ENCODE measurements around the gene SEMA3B. TPM values are rescaled to one million over a fixed set of nuclear protein-coding genes. Genes with fewer than 3 reads are reported as not detected.

The SEMA3B gene
- total RNA-seq, 1 experiment from 2014 or later: 0.43 TPM

DNA sequence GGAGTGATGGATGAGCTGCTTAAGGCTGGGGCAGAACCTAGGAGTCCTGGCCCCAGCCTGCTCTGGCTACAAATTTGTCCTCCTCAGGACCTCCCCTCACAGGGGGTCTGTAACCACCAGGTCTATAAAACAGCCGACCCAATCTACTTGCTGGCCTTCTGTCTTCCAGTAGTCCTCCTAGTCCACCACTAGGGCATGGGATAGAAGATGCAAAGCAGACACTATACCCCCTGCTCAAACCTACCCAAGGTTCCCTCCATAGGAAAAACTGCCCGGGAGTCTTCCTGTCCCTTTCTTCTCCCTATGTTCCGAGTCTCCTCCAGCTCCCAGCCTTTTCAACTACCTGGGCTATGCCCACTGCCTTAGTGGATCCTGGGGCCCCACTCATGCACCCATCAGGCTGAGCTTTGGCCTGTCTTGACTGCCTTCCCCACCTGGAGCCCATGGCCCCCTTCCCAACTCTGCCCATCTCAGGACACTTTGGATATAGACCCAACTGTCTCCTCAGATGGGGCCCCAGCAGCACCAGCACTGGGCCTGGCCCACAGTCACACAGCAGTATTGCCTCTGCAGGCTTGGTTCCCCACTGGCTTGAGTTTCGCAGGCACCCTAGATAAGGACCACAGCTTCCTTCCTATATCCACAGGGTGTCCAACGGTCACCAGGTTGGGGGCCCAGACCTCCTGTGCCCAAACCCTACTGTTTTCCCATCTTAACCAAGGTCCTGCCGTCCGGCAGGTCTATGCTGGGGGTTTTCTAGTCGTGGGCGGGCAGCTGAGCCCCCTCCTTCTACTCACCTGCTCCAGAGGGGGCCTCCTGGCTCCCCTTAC is 29.2 kb downstream of the SEMA3B start:
- Histone ChIP-seq H3K4me1 (ENCODE audit: insufficient read depth, low read length, poor library complexity, severe bottlenecking) (peaks cover 5% of the 10 kb centered on the region), H3K27ac (ENCODE audit: low read depth, low read length, poor library complexity, severe bottlenecking) (peak overlapping the region; percentile 82), H3K36me3 (ENCODE audit: insufficient read depth, low read length, poor library complexity, severe bottlenecking) (no peaks in the 10 kb centered on the region), H3K4me3 (ENCODE audit: low read depth, low read length, poor library complexity, severe bottlenecking) (peak overlapping the region; percentile 68), H3K9me3 (ENCODE audit: low read depth, low read length, poor library complexity, severe bottlenecking) (no peaks in the 10 kb centered on the region), H3K27me3 (replicated peaks; ENCODE audit: insufficient read depth, low read depth, low read length, poor library complexity) (no peaks in the 10 kb centered on the region)
- TF ChIP-seq, protein P1, sequence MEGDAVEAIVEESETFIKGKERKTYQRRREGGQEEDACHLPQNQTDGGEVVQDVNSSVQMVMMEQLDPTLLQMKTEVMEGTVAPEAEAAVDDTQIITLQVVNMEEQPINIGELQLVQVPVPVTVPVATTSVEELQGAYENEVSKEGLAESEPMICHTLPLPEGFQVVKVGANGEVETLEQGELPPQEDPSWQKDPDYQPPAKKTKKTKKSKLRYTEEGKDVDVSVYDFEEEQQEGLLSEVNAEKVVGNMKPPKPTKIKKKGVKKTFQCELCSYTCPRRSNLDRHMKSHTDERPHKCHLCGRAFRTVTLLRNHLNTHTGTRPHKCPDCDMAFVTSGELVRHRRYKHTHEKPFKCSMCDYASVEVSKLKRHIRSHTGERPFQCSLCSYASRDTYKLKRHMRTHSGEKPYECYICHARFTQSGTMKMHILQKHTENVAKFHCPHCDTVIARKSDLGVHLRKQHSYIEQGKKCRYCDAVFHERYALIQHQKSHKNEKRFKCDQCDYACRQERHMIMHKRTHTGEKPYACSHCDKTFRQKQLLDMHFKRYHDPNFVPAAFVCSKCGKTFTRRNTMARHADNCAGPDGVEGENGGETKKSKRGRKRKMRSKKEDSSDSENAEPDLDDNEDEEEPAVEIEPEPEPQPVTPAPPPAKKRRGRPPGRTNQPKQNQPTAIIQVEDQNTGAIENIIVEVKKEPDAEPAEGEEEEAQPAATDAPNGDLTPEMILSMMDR (conservative IDR thresholded peaks at IDR 0.05; ENCODE audit: low read depth, low read length): no peak
- no peak for TF ChIP-seq EZH2 (IDR thresholded peaks at IDR 0.05; ENCODE audit: borderline replicate concordance, low read depth, low read length, poor library complexity, severe bottlenecking)
- intact Hi-C loops (cut with micrococcal nuclease; ENCODE audit: unreplicated experiment): no loop called here
- ChIA-PET CTCF (no interaction called here), POLR2A (ENCODE audit: low non-redundant PET) (no interaction called here)
- BruUV-seq (replicated peaks): no TSS peak
- DNase-seq (ENCODE audit: low spot score): no peak

DNA sequence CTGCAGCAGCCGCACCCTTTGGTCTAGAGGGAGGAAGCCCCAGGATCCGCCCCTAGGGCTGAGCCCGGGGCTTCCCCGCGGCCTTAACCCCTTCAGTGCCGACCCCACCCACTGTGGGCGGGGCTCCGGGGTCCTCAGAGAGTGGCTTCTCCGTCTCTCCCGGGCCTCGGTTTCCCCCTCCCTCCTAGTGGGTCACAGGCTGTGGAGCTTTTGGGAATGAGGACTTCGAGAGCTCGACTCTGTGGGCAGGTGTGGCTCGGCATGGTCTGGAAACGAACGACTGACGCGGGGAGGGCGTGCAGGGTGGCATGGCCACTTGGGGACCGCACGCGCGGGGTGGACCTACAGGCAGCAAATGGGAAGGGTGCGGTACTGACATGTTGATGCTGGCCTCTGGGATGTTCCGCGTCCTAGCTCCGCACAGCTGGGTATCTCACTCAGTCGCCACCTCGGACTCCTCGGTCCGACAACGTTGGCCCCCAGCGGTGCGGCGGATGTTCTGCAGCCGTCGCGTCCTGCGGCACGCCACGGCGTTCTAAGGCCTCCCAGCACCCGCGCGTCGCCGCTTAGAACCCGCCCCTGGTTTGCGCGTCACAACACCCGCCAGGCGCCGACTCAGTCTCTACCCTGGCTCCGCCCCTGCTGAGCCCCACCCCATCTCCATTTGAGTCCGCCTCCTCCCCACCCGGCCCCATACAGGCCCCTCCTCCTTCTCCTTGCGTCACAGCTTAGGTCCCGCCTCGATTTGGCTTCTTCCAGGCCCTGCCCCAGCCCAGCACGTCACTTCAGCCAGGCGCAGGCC is 30.1 kb downstream of the SEMA3B start, which contains the start of the genes HYAL3 and NAA80:
Gene HYAL3 (minus strand): TSS at position 570 of the 802 bp plus-strand sequence. CDS start 3,803 bp downstream, outside the sequence.
Gene NAA80 (minus strand): TSS at position 570 of the 802 bp plus-strand sequence. CDS start 1,942 bp downstream, outside the sequence.
- H3K4me1 ChIP-seq (ENCODE audit: insufficient read depth, low read length, poor library complexity, severe bottlenecking): peaks cover 5% of the 10 kb centered on the region
- H3K36me3 ChIP-seq (ENCODE audit: insufficient read depth, low read length, poor library complexity, severe bottlenecking): no peaks in the 10 kb centered on the region
- intact Hi-C loops (cut with micrococcal nuclease; ENCODE audit: unreplicated experiment): no loop called here
- H3K27ac ChIP-seq (ENCODE audit: low read depth, low read length, poor library complexity, severe bottlenecking): peak within 1 kb of the TSS; percentile 82
- DNase-seq (ENCODE audit: low spot score): peak; percentile 95
- H3K9me3 ChIP-seq (ENCODE audit: low read depth, low read length, poor library complexity, severe bottlenecking): no peaks in the 10 kb centered on the region
- TF ChIP-seq, protein P1 (conservative IDR thresholded peaks at IDR 0.05; ENCODE audit: low read depth, low read length): 0 out of 2 replicates have a peak, but pooled peaks have one; percentile 21
- no peak for TF ChIP-seq EZH2 (IDR thresholded peaks at IDR 0.05; ENCODE audit: borderline replicate concordance, low read depth, low read length, poor library complexity, severe bottlenecking)
- ChIA-PET CTCF (interaction anchor here (0.9 kb wide), 1 partner anchor 17 kb away, joined by 14 read pairs; no protein-coding TSS in a partner anchor), POLR2A (ENCODE audit: low non-redundant PET) (interaction anchor here (0.9 kb wide), 1 partner anchor 30 kb away, joined by 5 read pairs; no protein-coding TSS in a partner anchor)
- peak within 1 kb of the TSS; percentile 68 for H3K4me3 ChIP-seq (ENCODE audit: low read depth, low read length, poor library complexity, severe bottlenecking)
- H3K27me3 ChIP-seq (replicated peaks; ENCODE audit: insufficient read depth, low read depth, low read length, poor library complexity): no peaks in the 10 kb centered on the region
- no TSS peak for BruUV-seq (replicated peaks)

DNA sequence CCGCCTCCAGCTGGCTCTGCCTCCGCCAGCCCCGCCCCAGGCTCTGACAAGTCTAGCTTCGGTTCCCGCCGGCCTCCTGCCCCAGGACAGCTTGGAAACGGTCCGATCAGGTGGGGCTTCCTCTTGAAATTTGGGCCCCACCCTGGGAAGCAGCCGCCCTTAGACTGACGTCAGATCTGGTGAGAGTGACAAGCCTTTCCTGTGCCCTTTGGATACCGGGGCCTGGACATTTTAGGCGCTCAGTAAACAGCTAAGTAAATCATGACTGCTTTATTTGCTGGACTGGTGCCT is 30.6 kb downstream of the SEMA3B start:
- no peak for DNase-seq (ENCODE audit: low spot score)
- H3K27ac ChIP-seq (ENCODE audit: low read depth, low read length, poor library complexity, severe bottlenecking): peak overlapping the region; percentile 70
- H3K9me3 ChIP-seq (ENCODE audit: low read depth, low read length, poor library complexity, severe bottlenecking): no peaks in the 10 kb centered on the region
- TF ChIP-seq, protein P1 (conservative IDR thresholded peaks at IDR 0.05; ENCODE audit: low read depth, low read length): no peak
- TF ChIP-seq EZH2 (IDR thresholded peaks at IDR 0.05; ENCODE audit: borderline replicate concordance, low read depth, low read length, poor library complexity, severe bottlenecking): no peak
- BruUV-seq (replicated peaks): no TSS peak
- POLR2A ChIA-PET (ENCODE audit: low non-redundant PET): interaction anchor here (0.9 kb wide), 1 partner anchor 29 kb away, joined by 5 read pairs; no protein-coding TSS in a partner anchor
- intact Hi-C loops (cut with micrococcal nuclease; ENCODE audit: unreplicated experiment): no loop called here
- no peaks in the 10 kb centered on the region for H3K27me3 ChIP-seq (replicated peaks; ENCODE audit: insufficient read depth, low read depth, low read length, poor library complexity)
- H3K36me3 ChIP-seq (ENCODE audit: insufficient read depth, low read length, poor library complexity, severe bottlenecking): no peaks in the 10 kb centered on the region
- peak overlapping the region; percentile 68 for H3K4me3 ChIP-seq (ENCODE audit: low read depth, low read length, poor library complexity, severe bottlenecking)
- peaks cover 5% of the 10 kb centered on the region for H3K4me1 ChIP-seq (ENCODE audit: insufficient read depth, low read length, poor library complexity, severe bottlenecking)
- CTCF ChIA-PET: interaction anchor here (0.9 kb wide), 1 partner anchor 18 kb away, joined by 14 read pairs; no protein-coding TSS in a partner anchor
